Karpas-422 (cell line): ENCODE results near the gene MIF4GD. TPM values are rescaled to one million over a fixed set of nuclear protein-coding genes. Genes with fewer than 3 reads are reported as not detected.

Source experiments
- DNase-seq: peaks from one replicate; pipeline ENCODE4 v3.0.0-alpha.2; 2015
- H2AFZ ChIP-seq: fragments of 200-600 bp; sonication (generic); 2 replicates; pipeline ENCODE4 v1.6.1; 2014; ENCODE audit warnings: antibody characterized with exemption, low read length, mixed read lengths
- H3K27ac ChIP-seq: fragments of 200-600 bp; sonication (generic); 2 replicates; pipeline ENCODE4 v1.5.1; 2014; ENCODE audit warnings: mild to moderate bottlenecking, low read length, moderate library complexity
- H3K27me3 ChIP-seq: fragments of 200-600 bp; sonication (generic); 2 replicates; pipeline ENCODE4 v1.6.1; 2014; ENCODE audit warnings: low read length, mixed read lengths
- H3K36me3 ChIP-seq: fragments of 200-600 bp; sonication (generic); 2 replicates; pipeline ENCODE4 v1.6.1; 2014; ENCODE audit warnings: low read length, mixed read lengths; ENCODE audit not compliant: insufficient read depth
- H3K4me1 ChIP-seq: fragments of 200-600 bp; sonication (generic); 2 replicates; pipeline ENCODE4 v1.6.1; 2014; ENCODE audit warnings: mild to moderate bottlenecking, low read length, mixed read lengths
- H3K4me2 ChIP-seq: fragments of 200-600 bp; sonication (generic); 2 replicates; pipeline ENCODE4 v1.6.1; 2014; ENCODE audit warnings: low read length, low read depth, mild to moderate bottlenecking; ENCODE audit not compliant: poor library complexity, severe bottlenecking
- H3K4me3 ChIP-seq: fragments of 200-600 bp; sonication (generic); 2 replicates; pipeline ENCODE4 v1.5.1; 2014; ENCODE audit warnings: mild to moderate bottlenecking, antibody characterized with exemption, low read length, mixed read lengths
- H3K79me2 ChIP-seq: fragments of 200-600 bp; sonication (generic); 2 replicates; pipeline ENCODE4 v1.6.1; 2014; ENCODE audit warnings: mild to moderate bottlenecking, low read length, mixed read lengths
- H3K9ac ChIP-seq: fragments of 200-600 bp; sonication (generic); 2 replicates; pipeline ENCODE4 v1.6.0; 2014; ENCODE audit warnings: low read length
- H3K9me2 ChIP-seq: fragments of 200-600 bp; sonication (generic), shearing (Covaris generic); replicated peaks from 2 replicates; pipeline ENCODE4 v1.6.0; 2014; ENCODE audit warnings: mild to moderate bottlenecking, low read length, moderate library complexity; ENCODE audit not compliant: insufficient read depth
- H3K9me3 ChIP-seq: fragments of 300-700, 200-600 bp; sonication (generic); 2 replicates; pipeline ENCODE4 v1.6.1; 2014; ENCODE audit warnings: low read length, mixed read lengths
- H4K20me1 ChIP-seq: fragments of 200-600 bp; sonication (generic); 2 replicates; pipeline ENCODE4 v1.6.1; 2014; ENCODE audit warnings: mild to moderate bottlenecking, antibody characterized with exemption, low read length, low read depth; ENCODE audit not compliant: insufficient read depth
- total RNA-seq: library from RNA; depleted of rRNA; stranded (reverse); fragments of >200 nt; shearing (Covaris generic); gene quantifications from 2 replicates; pipeline ENCODE4 v1.2.3, GENCODE V29; 2014; ENCODE audit warnings: low replicate concordance; rRNA removed

The MIF4GD gene, protein sequence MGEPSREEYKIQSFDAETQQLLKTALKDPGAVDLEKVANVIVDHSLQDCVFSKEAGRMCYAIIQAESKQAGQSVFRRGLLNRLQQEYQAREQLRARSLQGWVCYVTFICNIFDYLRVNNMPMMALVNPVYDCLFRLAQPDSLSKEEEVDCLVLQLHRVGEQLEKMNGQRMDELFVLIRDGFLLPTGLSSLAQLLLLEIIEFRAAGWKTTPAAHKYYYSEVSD
- total RNA-seq, result 44.4 and 63.3 TPM in 2 replicates

DNA sequence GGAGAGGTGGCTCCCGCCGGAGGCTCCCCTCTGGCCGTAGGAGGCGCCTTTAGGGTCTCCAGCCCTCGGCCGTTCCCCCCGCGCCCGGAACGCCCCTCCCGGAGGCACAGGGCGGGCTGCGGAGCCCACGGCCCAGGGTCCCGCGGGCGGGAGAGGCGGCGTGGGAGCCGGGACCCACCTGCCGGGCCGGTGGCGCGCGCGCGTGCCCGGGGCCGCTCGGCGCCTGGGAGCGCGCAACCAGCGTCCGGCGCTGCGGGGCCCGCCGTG, at the start of gene MIF4GD:
Gene MIF4GD (minus strand): TSS at position 266 of the 267 bp plus-strand sequence. CDS start 1,036 bp downstream, outside the sequence.
- DNase-seq, result no peak
- peaks cover 14% of the 10 kb centered on the region for H3K36me3 ChIP-seq
- peaks cover 20% of the 10 kb centered on the region for H3K79me2 ChIP-seq
- H3K27ac ChIP-seq, result peak within 1 kb of the TSS; percentile 70
- no peaks in the 10 kb centered on the region for H3K9me2 ChIP-seq
- H3K9ac ChIP-seq, result peak within 1 kb of the TSS; percentile 98
- H2AFZ ChIP-seq, result peak within 1 kb of the TSS; percentile 84
- H3K27me3 ChIP-seq, result no peaks in the 10 kb centered on the region
- peaks cover 33% of the 10 kb centered on the region for H3K4me1 ChIP-seq
- H3K4me2 ChIP-seq, result peak within 1 kb of the TSS; percentile 94
- no peaks in the 10 kb centered on the region for H3K9me3 ChIP-seq
- peak within 1 kb of the TSS; percentile 98 for H3K4me3 ChIP-seq
- no peaks in the 10 kb centered on the region for H4K20me1 ChIP-seq

DNA sequence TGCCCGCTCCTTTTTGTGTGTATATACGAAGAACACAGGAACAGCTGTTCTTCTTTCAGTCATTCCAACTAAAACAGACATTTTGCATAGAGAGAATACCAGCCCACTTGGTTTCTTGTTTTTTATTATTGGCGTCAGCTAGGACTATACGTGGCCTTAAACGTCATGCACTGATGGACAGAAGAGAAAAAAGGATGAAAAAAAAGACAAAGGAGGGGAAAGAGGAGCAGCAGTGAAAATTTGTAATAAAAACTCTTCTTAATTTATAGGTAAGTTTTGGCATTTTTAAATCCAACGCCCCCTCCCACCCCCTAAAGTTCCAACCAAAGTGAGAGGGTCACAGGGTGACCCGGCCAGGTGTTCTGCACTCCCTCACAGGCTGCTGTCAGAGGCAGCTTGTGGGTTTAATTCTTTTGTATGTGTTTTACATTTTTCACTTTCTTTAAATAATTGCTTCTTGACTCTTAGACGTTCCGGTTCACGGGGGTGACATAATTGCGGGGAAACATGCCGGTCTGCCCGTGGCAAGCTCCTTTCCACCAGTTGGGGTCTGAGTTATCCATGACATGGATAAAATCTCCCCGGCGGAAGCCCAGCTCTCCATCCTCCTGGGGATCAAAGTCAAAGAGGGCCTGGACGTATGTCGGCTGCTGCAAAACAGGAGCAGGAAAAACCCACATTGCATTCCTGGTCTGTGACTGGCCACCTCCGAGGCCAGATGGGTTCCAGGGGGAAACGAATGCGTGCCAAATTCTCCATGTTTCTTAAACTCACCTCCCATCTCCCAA, 49.1 kb upstream of the MIF4GD start:
- Histone ChIP-seq H3K4me3 (peak overlapping the region; percentile 43; the same call in 1 of the 2 replicates), H2AFZ (no peak overlapping the region), H3K27me3 (no peaks in the 10 kb centered on the region), H4K20me1 (no peaks in the 10 kb centered on the region), H3K4me1 (peaks cover 48% of the 10 kb centered on the region), H3K4me2 (peak overlapping the region; percentile 64), H3K9ac (peak overlapping the region; percentile 53), H3K27ac (peak overlapping the region; percentile 84), H3K9me3 (no peaks in the 10 kb centered on the region), H3K9me2 (no peaks in the 10 kb centered on the region), H3K79me2 (peaks cover 45% of the 10 kb centered on the region), H3K36me3 (peaks cover 26% of the 10 kb centered on the region; the same call in 1 of the 2 replicates)
- DNase-seq, result peak; percentile 59

DNA sequence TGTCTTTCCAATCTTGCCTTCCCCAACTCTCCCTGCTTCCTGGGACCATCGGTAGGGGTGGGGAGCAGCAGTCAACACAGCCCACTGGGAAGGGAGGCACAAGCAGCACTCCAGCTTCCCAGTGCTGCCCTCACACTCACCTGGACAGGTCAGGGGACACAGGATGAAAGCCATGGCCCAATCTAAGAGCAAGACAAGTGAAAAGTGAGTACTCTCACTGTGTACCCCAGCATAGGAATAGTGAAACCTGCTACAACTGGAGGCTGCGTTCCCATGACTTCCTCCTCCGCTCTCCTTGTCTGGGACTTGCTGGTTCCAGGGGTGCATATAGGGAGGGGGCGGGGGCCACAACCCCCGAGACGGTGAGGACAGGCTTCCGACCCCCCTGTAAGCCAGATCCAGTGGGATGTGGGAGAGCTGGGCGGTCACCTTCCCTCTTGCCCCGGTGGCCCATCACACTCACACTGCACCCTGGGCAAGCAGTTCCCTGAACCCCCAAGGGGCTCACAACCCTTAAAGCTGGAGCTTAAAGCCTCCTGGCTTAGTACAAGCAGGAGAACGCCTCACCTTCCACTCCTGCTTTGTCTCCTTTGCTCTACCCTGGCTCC, 47.7 kb upstream of the MIF4GD start:
- Histone ChIP-seq H3K9me3 (no peaks in the 10 kb centered on the region), H3K79me2 (peaks cover 45% of the 10 kb centered on the region), H3K4me2 (no peak overlapping the region), H3K27me3 (no peaks in the 10 kb centered on the region), H3K4me3 (no peak overlapping the region), H3K36me3 (peaks cover 26% of the 10 kb centered on the region; the same call in 1 of the 2 replicates), H3K9ac (no peak overlapping the region), H3K4me1 (peaks cover 45% of the 10 kb centered on the region), H3K27ac (peak overlapping the region; percentile 84), H4K20me1 (no peaks in the 10 kb centered on the region), H2AFZ (no peak overlapping the region), H3K9me2 (no peaks in the 10 kb centered on the region)
- no peak for DNase-seq

DNA sequence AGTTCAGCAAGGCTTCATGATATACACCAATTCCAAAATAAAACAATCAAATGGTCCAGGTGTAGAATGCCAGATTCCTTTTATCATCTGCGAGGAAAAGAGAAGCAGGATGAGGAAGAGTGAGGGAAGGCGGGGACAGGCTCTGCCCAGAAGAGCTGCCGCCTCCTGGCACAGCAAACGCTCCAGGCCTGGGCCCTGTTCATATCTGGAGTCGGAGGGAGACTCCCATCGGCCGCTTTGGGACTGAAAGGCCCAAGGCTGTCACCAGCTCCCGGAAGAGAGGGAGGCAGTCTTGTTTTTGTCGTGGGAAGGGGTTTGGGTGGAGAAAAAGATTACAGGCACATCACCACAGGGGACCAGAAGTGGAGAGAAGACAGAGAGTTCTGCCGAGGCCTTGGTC, 47.2 kb upstream of the MIF4GD start:
- Histone ChIP-seq H3K9ac (no peak overlapping the region), H3K9me2 (no peaks in the 10 kb centered on the region), H3K4me1 (peaks cover 40% of the 10 kb centered on the region), H3K4me2 (no peak overlapping the region), H3K36me3 (peaks cover 26% of the 10 kb centered on the region; the same call in 1 of the 2 replicates), H3K9me3 (no peaks in the 10 kb centered on the region), H4K20me1 (no peaks in the 10 kb centered on the region), H3K79me2 (peaks cover 42% of the 10 kb centered on the region), H2AFZ (no peak overlapping the region), H3K27ac (peak overlapping the region; percentile 84), H3K27me3 (no peaks in the 10 kb centered on the region), H3K4me3 (no peak overlapping the region)
- no peak for DNase-seq

DNA sequence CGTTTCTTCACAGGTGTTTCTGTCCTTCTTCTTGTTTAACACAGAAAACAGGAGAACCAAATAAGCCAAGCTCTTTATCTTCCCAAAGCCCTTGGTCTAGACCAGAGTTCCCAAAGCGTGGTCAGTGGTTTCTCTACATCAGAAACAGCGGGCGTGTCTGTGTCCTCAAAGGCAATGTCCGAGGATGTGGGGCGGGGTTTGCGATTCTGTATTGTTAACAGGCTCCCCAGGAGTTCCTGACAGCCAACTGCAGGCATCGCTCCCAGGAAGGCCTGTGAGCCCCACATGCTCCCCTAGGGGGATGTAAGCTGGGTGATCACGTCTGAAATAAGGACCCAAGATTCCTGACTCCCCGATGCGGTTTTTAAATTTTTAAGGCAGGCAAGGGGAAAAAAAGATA, 46.6 kb upstream of the MIF4GD start:
- H3K36me3 ChIP-seq, result peaks cover 26% of the 10 kb centered on the region; the same call in 1 of the 2 replicates
- no peak overlapping the region for H3K9ac ChIP-seq
- H3K9me3 ChIP-seq, result no peaks in the 10 kb centered on the region
- H2AFZ ChIP-seq, result no peak overlapping the region
- no peak overlapping the region for H3K4me3 ChIP-seq
- H3K79me2 ChIP-seq, result peaks cover 41% of the 10 kb centered on the region
- peak overlapping the region; percentile 39 for H3K27ac ChIP-seq
- no peaks in the 10 kb centered on the region for H3K9me2 ChIP-seq
- no peak overlapping the region for H3K4me2 ChIP-seq
- no peaks in the 10 kb centered on the region for H3K27me3 ChIP-seq
- DNase-seq, result no peak
- peaks cover 39% of the 10 kb centered on the region for H3K4me1 ChIP-seq
- no peaks in the 10 kb centered on the region for H4K20me1 ChIP-seq

DNA sequence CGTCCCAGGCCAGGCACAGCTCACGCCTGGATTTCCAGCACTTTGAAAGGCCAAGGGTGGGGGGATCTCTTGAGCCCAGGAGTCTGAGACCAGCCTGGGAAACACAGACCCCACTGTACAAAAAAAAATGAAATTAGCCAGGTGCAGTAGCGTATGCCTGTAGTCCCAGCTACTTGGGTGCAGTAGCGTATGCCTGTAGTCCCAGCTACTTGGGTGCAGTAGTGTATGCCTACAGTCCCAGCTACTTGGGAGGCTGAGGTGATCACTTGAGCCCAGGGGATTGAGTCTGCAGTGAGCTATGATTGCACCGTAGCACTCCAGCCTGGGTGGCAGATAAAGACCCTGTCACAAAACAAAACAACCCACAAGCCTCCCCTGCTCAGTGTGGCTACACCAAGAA, 45.2 kb upstream of the MIF4GD start:
- Histone ChIP-seq H3K27ac (0 out of 2 replicates have a peak overlapping the region, but pooled peaks have one; percentile 17), H3K79me2 (peaks cover 27% of the 10 kb centered on the region), H3K27me3 (no peaks in the 10 kb centered on the region), H4K20me1 (no peaks in the 10 kb centered on the region), H3K4me3 (no peak overlapping the region), H3K36me3 (peaks cover 15% of the 10 kb centered on the region; the same call in 1 of the 2 replicates), H3K9ac (no peak overlapping the region), H3K9me3 (no peaks in the 10 kb centered on the region), H3K9me2 (no peaks in the 10 kb centered on the region), H2AFZ (no peak overlapping the region), H3K4me2 (no peak overlapping the region), H3K4me1 (peaks cover 26% of the 10 kb centered on the region)
- DNase-seq, result no peak

DNA sequence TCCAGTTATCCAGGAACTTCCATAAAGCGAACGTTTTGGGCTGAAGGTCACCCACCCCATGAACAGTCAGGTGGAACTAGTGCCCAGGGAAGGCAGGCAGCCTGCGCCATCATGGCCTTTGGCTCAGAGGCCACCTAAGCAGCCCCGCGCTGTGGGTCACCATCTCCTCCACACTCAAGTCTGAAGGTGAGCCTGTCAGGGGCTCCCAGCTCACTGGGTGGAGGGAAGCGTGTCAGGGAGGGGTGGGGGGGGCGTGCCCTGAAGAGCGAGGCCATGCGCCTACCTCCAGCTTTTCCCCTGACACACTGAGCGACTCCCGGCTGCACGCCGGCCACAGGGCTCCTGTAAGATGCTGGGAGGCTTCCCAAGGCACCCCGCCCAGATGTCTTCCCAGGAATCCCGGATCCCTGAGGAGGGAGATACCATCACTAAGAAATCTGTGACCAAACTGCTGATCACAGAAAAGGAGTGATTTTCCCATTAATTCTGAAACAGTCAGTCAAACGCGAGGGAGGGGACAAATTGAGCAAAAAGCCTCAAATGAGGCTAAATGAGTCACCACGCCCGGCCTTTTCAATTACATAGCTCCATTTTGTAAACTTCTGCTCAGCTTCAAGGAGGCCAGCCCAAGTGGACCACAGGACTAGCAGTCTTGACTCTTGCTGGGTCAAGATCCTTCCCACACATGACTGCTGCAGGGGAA, 44.7 kb upstream of the MIF4GD start:
- H3K9ac ChIP-seq, result no peak overlapping the region
- no peak for DNase-seq

More for the DNA sequence above, 44.7 kb upstream of the MIF4GD start:
- Histone ChIP-seq H3K36me3 (peaks cover 15% of the 10 kb centered on the region; the same call in 1 of the 2 replicates), H3K4me2 (no peak overlapping the region), H3K9me2 (no peaks in the 10 kb centered on the region), H3K79me2 (peaks cover 24% of the 10 kb centered on the region), H3K9me3 (no peaks in the 10 kb centered on the region), H3K27ac (0 out of 2 replicates have a peak overlapping the region, but pooled peaks have one; percentile 17), H3K4me3 (no peak overlapping the region), H4K20me1 (no peaks in the 10 kb centered on the region), H2AFZ (no peak overlapping the region), H3K27me3 (no peaks in the 10 kb centered on the region), H3K4me1 (peaks cover 20% of the 10 kb centered on the region)
